Common myeloid progenitor, CD34-positive (primary cell): ENCODE data around the gene LSM4.

ENCODE experiments used
- CTCF ChIA-PET: fragments of 350-600 bp; sonication (Branson Sonifier 250); formaldehyde crosslinking; loops from one replicate; lab custom pipeline; 2021; ENCODE audit warnings: antibody characterized with exemption; lab: Charles Lee
- POLR2A ChIA-PET: fragments of 350-600 bp; sonication (Branson Sonifier 250); formaldehyde crosslinking; loops from one replicate; lab custom pipeline; 2021; ENCODE audit warnings: antibody characterized with exemption; lab: Charles Lee
- DNase-seq, 3 donors: peaks; one replicate each; pipeline versions ENCODE4 v3.0.0 to v3.0.0-alpha.2; 2013
- H3K27ac ChIP-seq, 2 experiments: 1 replicate in 1 of 2; 2 replicates in 1 of 2; pipeline ENCODE4 v1.7.0; 2013; ENCODE audit warnings: inconsistent platforms in 2 of 2, low read length in 2 of 2, mild to moderate bottlenecking in 2 of 2, low read depth in 1 of 2, moderate library complexity in 1 of 2; ENCODE audit not compliant: severe bottlenecking in 2 of 2, insufficient read depth in 1 of 2, poor library complexity in 1 of 2
- H3K27me3 ChIP-seq, 5 experiments: replicated peaks in 2 of 5; 1 replicate in 3 of 5; 2 replicates in 2 of 5; pipeline versions ENCODE4 v1.6.1 to v1.7.0; 2013; ENCODE audit warnings: low read length in 4 of 5, mild to moderate bottlenecking in 2 of 5, moderate library complexity in 2 of 5, inconsistent platforms in 1 of 5; ENCODE audit not compliant: insufficient read depth in 5 of 5, control insufficient read depth in 4 of 5
- H3K36me3 ChIP-seq, 4 experiments: 1 replicate in 2 of 4; 2 replicates in 2 of 4; pipeline versions ENCODE4 v1.6.1 to v1.7.0; 2013; ENCODE audit warnings: low read length in 3 of 4, control low read depth in 1 of 4, mild to moderate bottlenecking in 1 of 4; ENCODE audit not compliant: control insufficient read depth in 4 of 4, insufficient read depth in 4 of 4
- H3K4me1 ChIP-seq, 4 experiments: 1 replicate in 3 of 4; 2 replicates in 1 of 4; pipeline versions ENCODE4 v1.6.1 to v1.7.1; 2013; ENCODE audit warnings: low read length in 3 of 4, mild to moderate bottlenecking in 3 of 4, control low read depth in 1 of 4, inconsistent platforms in 1 of 4, moderate library complexity in 1 of 4; ENCODE audit not compliant: control insufficient read depth in 4 of 4, insufficient read depth in 4 of 4; ENCODE audit errors: control extremely low read depth in 1 of 4
- H3K4me3 ChIP-seq, 7 experiments: 1 replicate in 4 of 7; 2 replicates in 3 of 7; pipeline versions ENCODE4 v1.5.1 to v1.7.0; 2013; ENCODE audit warnings: mild to moderate bottlenecking in 7 of 7, low read length in 6 of 7, moderate library complexity in 6 of 7, inconsistent platforms in 2 of 7, low read depth in 2 of 7, control low read depth in 1 of 7; ENCODE audit not compliant: insufficient read depth in 4 of 7, control insufficient read depth in 1 of 7; ENCODE audit errors: extremely low read depth in 1 of 7
- H3K9me3 ChIP-seq, 5 experiments: 1 replicate in 4 of 5; 2 replicates in 1 of 5; pipeline versions ENCODE4 v1.6.1 to v1.7.1; 2013; ENCODE audit warnings: low read length in 4 of 5, mild to moderate bottlenecking in 2 of 5, inconsistent platforms in 1 of 5, low read depth in 1 of 5, moderate library complexity in 1 of 5; ENCODE audit not compliant: control insufficient read depth in 4 of 5, insufficient read depth in 2 of 5; ENCODE audit errors: control extremely low read depth in 1 of 5
- WGBS: methylation state at CpG from one replicate; pipeline ENCODE4 v1.1.5; 2013; ENCODE audit not compliant: insufficient coverage; 5-methylcytosine and 5-hydroxymethylcytosine counted together

Gene LSM4

DNA sequence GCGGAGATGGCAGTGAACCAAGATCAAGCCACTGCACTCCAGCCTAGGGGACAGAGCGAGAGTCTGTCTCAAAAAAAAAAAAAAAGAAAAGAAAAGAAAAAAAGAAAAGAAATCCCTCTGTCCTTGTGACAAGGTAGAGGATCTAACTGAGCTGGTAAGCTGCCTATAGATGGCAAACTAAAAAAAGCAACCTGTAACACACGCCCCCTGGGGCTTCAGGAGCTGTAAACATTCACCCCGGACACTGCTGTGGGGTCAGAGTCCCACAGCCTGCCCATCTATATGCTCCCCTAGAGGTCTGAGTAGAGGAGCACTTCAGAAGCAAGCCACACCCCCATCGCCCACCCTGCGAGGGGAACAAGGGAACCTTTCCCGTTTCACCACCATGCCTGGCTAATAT is 13.2 kb upstream of the LSM4 start:
- POLR2A ChIA-PET: no interaction called here
- 91% methylated on average over 6 of the region's 7 CpGs for WGBS
- CTCF ChIA-PET: interaction anchor here (1.3 to 5.3 kb wide), 3 partner anchors 12 to 58 kb away, joined by 3 to 32 read pairs (median 3); no protein-coding TSS in a partner anchor

DNA sequence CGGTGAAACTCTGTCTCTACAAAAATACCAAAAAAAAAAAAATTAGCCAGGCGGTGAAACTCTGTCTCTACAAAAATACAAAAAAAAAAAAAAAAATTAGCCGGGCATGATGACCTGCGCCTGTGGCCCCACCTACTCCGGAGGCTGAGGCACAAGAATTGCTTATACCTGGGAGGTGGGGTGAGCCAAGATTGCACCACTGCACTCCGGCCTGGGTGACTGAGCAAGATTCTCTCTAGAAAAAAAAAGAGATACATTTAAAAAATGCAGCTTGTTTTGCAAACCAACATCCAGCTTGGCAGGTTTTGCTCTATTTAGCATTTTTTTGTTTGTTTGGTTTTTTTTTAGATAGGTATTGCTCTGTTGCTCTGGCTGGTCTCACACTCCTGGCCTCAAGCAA is 10.8 kb upstream of the LSM4 start:
- no peak for DNase-seq
- Histone ChIP-seq H3K9me3 (no peaks in the 10 kb centered on the region), H3K27me3 (no peaks in the 10 kb centered on the region), H3K36me3 (no peaks in the 10 kb centered on the region), H3K27ac (no peak overlapping the region), H3K4me3 (no peak overlapping the region), H3K4me1 (peaks cover 2 to 16% (median 5%) of the 10 kb centered on the region in 4 experiments)
- WGBS: 84% methylated on average over 3 of the region's 6 CpGs
- CTCF ChIA-PET: interaction anchor here (0.5 to 1.1 kb wide), 3 partner anchors 12 to 54 kb away, joined by 3 read pairs; no protein-coding TSS in a partner anchor
- POLR2A ChIA-PET: no interaction called here

More for the DNA sequence above, 13.2 kb upstream of the LSM4 start:
- Histone ChIP-seq H3K27me3 (no peaks in the 10 kb centered on the region), H3K4me3 (no peak overlapping the region), H3K9me3 (no peaks in the 10 kb centered on the region), H3K4me1 (peaks cover 0 to 24% (median 12%) of the 10 kb centered on the region in 4 experiments), H3K27ac (no peak overlapping the region), H3K36me3 (no peaks in the 10 kb centered on the region)
- no peak for DNase-seq

- Histone ChIP-seq H3K27ac (no peak overlapping the region), H3K4me1 (peaks cover 2 to 18% (median 8%) of the 10 kb centered on the region in 4 experiments), H3K27me3 (no peaks in the 10 kb centered on the region), H3K4me3 (no peak overlapping the region), H3K36me3 (no peaks in the 10 kb centered on the region), H3K9me3 (no peaks in the 10 kb centered on the region)
- WGBS: 97% methylated on average over 10 of the region's 15 CpGs
- ChIA-PET POLR2A (interaction anchor here (1.5 kb wide), 1 partner anchor 53 kb away, joined by 3 read pairs; no protein-coding TSS in a partner anchor), CTCF (interaction anchor here (0.5 to 1.3 kb wide), 4 partner anchors 44 to 166 kb away, joined by 3 to 5 read pairs (median 3); no protein-coding TSS in a partner anchor)
- DNase-seq: no peak
Observed at GRCh38 chr19:18332917-18333530, 10.1 kb upstream of the LSM4 start.

DNA sequence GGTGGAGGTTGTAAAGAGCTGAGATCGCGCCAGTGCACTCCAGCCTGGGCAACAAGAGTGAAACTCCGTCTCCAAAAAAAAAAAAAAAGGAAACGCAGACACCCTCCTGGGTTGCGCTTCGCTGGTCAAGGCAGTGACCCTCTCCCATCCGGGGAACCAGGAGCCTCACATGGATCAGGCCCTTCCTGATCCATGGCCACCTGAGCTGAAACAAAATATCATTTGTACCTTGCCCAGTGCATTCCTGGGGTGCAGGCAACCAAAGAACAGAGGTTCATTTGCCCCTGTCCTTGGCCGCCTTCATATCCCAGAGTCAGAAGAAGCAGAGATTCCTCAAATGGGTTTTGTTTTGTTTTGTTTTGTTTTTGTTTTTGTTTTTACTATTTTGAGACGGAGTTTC is 8.0 kb upstream of the LSM4 start:
- H3K36me3 ChIP-seq: no peaks in the 10 kb centered on the region
- no peak for DNase-seq
- ChIA-PET CTCF (interaction anchor here (1.1 to 17.7 kb wide), 3 partner anchors 8 to 56 kb away, joined by 3 to 354 read pairs (median 60); partner anchors contain the start of genes IQCN, JUND and PGPEP1), POLR2A (interaction anchor here (0.6 to 3.3 kb wide), 2 partner anchors 50 to 179 kb away, joined by 3 to 25 read pairs; partner anchors contain the start of gene JUND)
- H3K4me3 ChIP-seq: no peak overlapping the region
- WGBS: 86% methylated on average over 7 of the region's 9 CpGs
- H3K27me3 ChIP-seq: no peaks in the 10 kb centered on the region
- H3K27ac ChIP-seq: no peak overlapping the region
- H3K4me1 ChIP-seq: peaks cover 2 to 9% (median 5%) of the 10 kb centered on the region in 4 experiments
- no peaks in the 10 kb centered on the region for H3K9me3 ChIP-seq

GRCh38 chr19:18329035-18329376 is 6.1 kb upstream of the LSM4 start:
- H3K4me3 ChIP-seq: peak overlapping the region in 3 of 7 experiments; percentile 51 to 77 (median 55)
- POLR2A ChIA-PET: interaction anchor here (0.7 to 3.3 kb wide), 4 partner anchors 24 to 108 kb away, joined by 3 to 25 read pairs (median 7); partner anchors contain the start of gene JUND
- no peaks in the 10 kb centered on the region for H3K27me3 ChIP-seq
- 100% methylated on average over 2 of the region's 6 CpGs for WGBS
- CTCF ChIA-PET: interaction anchor here (0.8 to 17.7 kb wide), 20 partner anchors 10 to 177 kb away, joined by 3 to 354 read pairs (median 3); partner anchors contain the start of genes IQCN, JUND and PGPEP1
- no peak for DNase-seq
- no peaks in the 10 kb centered on the region for H3K36me3 ChIP-seq
- peaks cover 2 to 14% (median 7%) of the 10 kb centered on the region in 4 experiments for H3K4me1 ChIP-seq
- peak overlapping the region in 1 of 2 experiments; percentile 52 for H3K27ac ChIP-seq
- H3K9me3 ChIP-seq: no peaks in the 10 kb centered on the region

GRCh38 chr19:18328340-18329034 is 5.6 kb upstream of the LSM4 start:
- Histone ChIP-seq H3K27me3 (no peaks in the 10 kb centered on the region), H3K4me3 (peak overlapping the region; percentile 11 to 77 (median 55)), H3K4me1 (peaks cover 6 to 19% (median 12%) of the 10 kb centered on the region in 4 experiments), H3K9me3 (no peaks in the 10 kb centered on the region), H3K27ac (peak overlapping the region in 1 of 2 experiments; percentile 52), H3K36me3 (no peaks in the 10 kb centered on the region)
- ChIA-PET CTCF (interaction anchor here (0.8 to 17.7 kb wide), 21 partner anchors 10 to 177 kb away, joined by 3 to 354 read pairs (median 3); partner anchors contain the start of genes IQCN, JUND and PGPEP1), POLR2A (interaction anchor here (0.7 to 3.3 kb wide), 4 partner anchors 23 to 108 kb away, joined by 3 to 25 read pairs (median 7); partner anchors contain the start of gene JUND)
- peak; percentile 93 to 96 (median 94) for DNase-seq
- WGBS: 0% methylated on average over 8 of the region's 9 CpGs
